Measurements from ENCODE around the gene SLC28A2. TPM values are rescaled to one million over a fixed set of nuclear protein-coding genes. Genes with fewer than 3 reads are reported as not detected.

Gene SLC28A2
- polyA plus RNA-seq, 1 donor from 2014 or later: not detected

DNA sequence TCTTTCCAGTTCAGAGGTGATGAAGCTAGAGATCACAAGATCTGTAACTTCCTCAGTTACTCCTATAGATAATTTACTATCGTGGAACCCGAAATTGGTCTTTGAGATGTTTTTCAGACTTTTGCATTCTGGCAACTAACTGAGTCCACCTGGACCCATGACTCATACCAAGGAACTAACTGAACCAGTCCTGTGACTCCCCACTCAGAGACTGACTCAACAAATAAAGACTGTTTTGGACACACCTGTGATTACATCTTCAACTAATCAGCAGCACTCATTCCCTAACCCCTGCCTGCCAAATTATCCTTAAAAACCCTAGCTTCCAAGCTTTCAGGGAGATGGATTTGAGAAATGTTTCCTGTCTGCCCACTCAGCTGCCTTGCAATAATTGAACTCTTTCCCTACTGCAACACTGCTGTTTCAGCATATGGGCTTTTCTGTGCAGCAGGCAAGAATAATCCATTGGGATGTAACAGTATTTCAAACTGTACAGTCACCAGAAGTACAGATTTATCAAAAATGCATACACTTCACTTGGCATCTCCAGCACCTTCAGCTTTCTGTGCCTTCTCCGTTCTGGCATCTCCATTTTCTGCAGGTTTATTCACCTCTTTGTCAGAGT is 68.7 kb downstream of the SLC28A2 start:
- H3K27me3 ChIP-seq (ENCODE audit: insufficient read depth, low read depth, low read length): no peaks in the 10 kb centered on the region
- no peak overlapping the region for H3K27ac ChIP-seq (ENCODE audit: low read length)
- H3K36me3 ChIP-seq (ENCODE audit: insufficient read depth, low read length): no peaks in the 10 kb centered on the region
- H3K4me2 ChIP-seq (ENCODE audit: low read length): no peak overlapping the region
- no peaks in the 10 kb centered on the region for H3K79me2 ChIP-seq (replicated peaks; ENCODE audit: insufficient read depth, low read length)
- no peaks in the 10 kb centered on the region for H3K9me3 ChIP-seq (ENCODE audit: low read length)
- no peaks in the 10 kb centered on the region for H3F3A ChIP-seq (ENCODE audit: insufficient read depth, low read length, poor library complexity, severe bottlenecking)
- H3K9me2 ChIP-seq (ENCODE audit: insufficient read depth, low read length): no peaks in the 10 kb centered on the region
- no peak overlapping the region for H3K4me3 ChIP-seq (ENCODE audit: low read length)
- TF ChIP-seq, protein P1, sequence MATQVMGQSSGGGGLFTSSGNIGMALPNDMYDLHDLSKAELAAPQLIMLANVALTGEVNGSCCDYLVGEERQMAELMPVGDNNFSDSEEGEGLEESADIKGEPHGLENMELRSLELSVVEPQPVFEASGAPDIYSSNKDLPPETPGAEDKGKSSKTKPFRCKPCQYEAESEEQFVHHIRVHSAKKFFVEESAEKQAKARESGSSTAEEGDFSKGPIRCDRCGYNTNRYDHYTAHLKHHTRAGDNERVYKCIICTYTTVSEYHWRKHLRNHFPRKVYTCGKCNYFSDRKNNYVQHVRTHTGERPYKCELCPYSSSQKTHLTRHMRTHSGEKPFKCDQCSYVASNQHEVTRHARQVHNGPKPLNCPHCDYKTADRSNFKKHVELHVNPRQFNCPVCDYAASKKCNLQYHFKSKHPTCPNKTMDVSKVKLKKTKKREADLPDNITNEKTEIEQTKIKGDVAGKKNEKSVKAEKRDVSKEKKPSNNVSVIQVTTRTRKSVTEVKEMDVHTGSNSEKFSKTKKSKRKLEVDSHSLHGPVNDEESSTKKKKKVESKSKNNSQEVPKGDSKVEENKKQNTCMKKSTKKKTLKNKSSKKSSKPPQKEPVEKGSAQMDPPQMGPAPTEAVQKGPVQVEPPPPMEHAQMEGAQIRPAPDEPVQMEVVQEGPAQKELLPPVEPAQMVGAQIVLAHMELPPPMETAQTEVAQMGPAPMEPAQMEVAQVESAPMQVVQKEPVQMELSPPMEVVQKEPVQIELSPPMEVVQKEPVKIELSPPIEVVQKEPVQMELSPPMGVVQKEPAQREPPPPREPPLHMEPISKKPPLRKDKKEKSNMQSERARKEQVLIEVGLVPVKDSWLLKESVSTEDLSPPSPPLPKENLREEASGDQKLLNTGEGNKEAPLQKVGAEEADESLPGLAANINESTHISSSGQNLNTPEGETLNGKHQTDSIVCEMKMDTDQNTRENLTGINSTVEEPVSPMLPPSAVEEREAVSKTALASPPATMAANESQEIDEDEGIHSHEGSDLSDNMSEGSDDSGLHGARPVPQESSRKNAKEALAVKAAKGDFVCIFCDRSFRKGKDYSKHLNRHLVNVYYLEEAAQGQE (IDR thresholded peaks at IDR 0.05; ENCODE audit: borderline replicate concordance): no peak
- TF ChIP-seq EP300 (conservative IDR thresholded peaks at IDR 0.05; ENCODE audit: poor library complexity, severe bottlenecking) (no peak), EZH2 (IDR thresholded peaks at IDR 0.05; ENCODE audit: borderline replicate concordance, insufficient read depth, low read length, poor library complexity, severe bottlenecking) (no peak), TAF1 (IDR thresholded peaks at IDR 0.05; ENCODE audit: low read depth) (no peak), POLR2AphosphoS5 (IDR thresholded peaks at IDR 0.05) (no peak), MXI1 (conservative IDR thresholded peaks at IDR 0.05; ENCODE audit: poor library complexity, severe bottlenecking) (no peak), SMC3 (conservative IDR thresholded peaks at IDR 0.05; ENCODE audit: poor library complexity) (no peak), RAD21 (conservative IDR thresholded peaks at IDR 0.05) (no peak)
- TF ChIP-seq, protein P2, sequence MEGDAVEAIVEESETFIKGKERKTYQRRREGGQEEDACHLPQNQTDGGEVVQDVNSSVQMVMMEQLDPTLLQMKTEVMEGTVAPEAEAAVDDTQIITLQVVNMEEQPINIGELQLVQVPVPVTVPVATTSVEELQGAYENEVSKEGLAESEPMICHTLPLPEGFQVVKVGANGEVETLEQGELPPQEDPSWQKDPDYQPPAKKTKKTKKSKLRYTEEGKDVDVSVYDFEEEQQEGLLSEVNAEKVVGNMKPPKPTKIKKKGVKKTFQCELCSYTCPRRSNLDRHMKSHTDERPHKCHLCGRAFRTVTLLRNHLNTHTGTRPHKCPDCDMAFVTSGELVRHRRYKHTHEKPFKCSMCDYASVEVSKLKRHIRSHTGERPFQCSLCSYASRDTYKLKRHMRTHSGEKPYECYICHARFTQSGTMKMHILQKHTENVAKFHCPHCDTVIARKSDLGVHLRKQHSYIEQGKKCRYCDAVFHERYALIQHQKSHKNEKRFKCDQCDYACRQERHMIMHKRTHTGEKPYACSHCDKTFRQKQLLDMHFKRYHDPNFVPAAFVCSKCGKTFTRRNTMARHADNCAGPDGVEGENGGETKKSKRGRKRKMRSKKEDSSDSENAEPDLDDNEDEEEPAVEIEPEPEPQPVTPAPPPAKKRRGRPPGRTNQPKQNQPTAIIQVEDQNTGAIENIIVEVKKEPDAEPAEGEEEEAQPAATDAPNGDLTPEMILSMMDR (IDR thresholded peaks at IDR 0.05; ENCODE audit: poor library complexity, severe bottlenecking): no peak
- no peak overlapping the region for H2AFZ ChIP-seq (ENCODE audit: low read depth, low read length)
- H4K20me1 ChIP-seq (ENCODE audit: insufficient read depth): no peaks in the 10 kb centered on the region
- no peak overlapping the region for H3K9ac ChIP-seq (ENCODE audit: low read length)

DNA sequence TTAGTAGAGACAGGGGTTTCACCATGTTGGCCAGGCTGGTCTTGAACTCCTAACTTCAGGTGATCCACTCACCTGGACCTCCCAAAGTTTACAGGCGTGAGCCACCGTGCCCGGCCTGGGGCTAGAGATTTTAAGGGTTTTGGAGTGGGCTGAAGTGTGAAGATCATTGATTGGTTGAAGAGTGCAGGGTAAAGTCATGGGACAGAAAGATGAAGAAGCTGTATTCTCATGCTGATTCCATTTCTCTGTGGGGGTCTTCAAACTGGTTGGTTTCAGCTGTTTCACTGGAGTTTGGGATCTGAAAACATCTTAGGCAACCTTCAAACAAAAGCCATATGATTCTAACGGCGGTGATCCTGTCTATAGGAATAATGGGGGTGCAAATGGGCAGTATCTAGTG is 74.2 kb downstream of the SLC28A2 start:
- no peaks in the 10 kb centered on the region for H3K27me3 ChIP-seq (ENCODE audit: insufficient read depth, low read depth, low read length)
- no peak overlapping the region for H2AFZ ChIP-seq (ENCODE audit: low read depth, low read length)
- no peaks in the 10 kb centered on the region for H3K79me2 ChIP-seq (replicated peaks; ENCODE audit: insufficient read depth, low read length)
- TF ChIP-seq EZH2 (IDR thresholded peaks at IDR 0.05; ENCODE audit: borderline replicate concordance, insufficient read depth, low read length, poor library complexity, severe bottlenecking) (no peak), EP300 (conservative IDR thresholded peaks at IDR 0.05; ENCODE audit: poor library complexity, severe bottlenecking) (no peak), RAD21 (conservative IDR thresholded peaks at IDR 0.05) (no peak), TAF1 (IDR thresholded peaks at IDR 0.05; ENCODE audit: low read depth) (no peak), SMC3 (conservative IDR thresholded peaks at IDR 0.05; ENCODE audit: poor library complexity) (no peak), MXI1 (conservative IDR thresholded peaks at IDR 0.05; ENCODE audit: poor library complexity, severe bottlenecking) (no peak), POLR2AphosphoS5 (IDR thresholded peaks at IDR 0.05) (no peak)
- TF ChIP-seq, protein P2 (IDR thresholded peaks at IDR 0.05; ENCODE audit: poor library complexity, severe bottlenecking): no peak
- TF ChIP-seq, protein P1 (IDR thresholded peaks at IDR 0.05; ENCODE audit: borderline replicate concordance): no peak
- no peak overlapping the region for H3K27ac ChIP-seq (ENCODE audit: low read length)
- H3K9me2 ChIP-seq (ENCODE audit: insufficient read depth, low read length): no peaks in the 10 kb centered on the region
- no peak overlapping the region for H3K9ac ChIP-seq (ENCODE audit: low read length)
- no peaks in the 10 kb centered on the region for H3K36me3 ChIP-seq (ENCODE audit: insufficient read depth, low read length)
- H3F3A ChIP-seq (ENCODE audit: insufficient read depth, low read length, poor library complexity, severe bottlenecking): no peaks in the 10 kb centered on the region
- H3K4me2 ChIP-seq (ENCODE audit: low read length): no peak overlapping the region
- H3K9me3 ChIP-seq (ENCODE audit: low read length): no peaks in the 10 kb centered on the region
- no peak overlapping the region for H3K4me3 ChIP-seq (ENCODE audit: low read length)
- no peaks in the 10 kb centered on the region for H4K20me1 ChIP-seq (ENCODE audit: insufficient read depth)

Measured in neural cell (in vitro differentiated cells).